Measurements from ENCODE around the gene CROCC2.

Gene CROCC2

GRCh38 chr2:240994171-240994896 is 88.2 kb downstream of the CROCC2 start:
- no peak for DNase-seq (ENCODE audit: extremely low spot score)
- ChIA-PET CTCF (interaction anchor here (0.6 kb wide), 1 partner anchor 29 kb away, joined by 9 read pairs; no protein-coding TSS in a partner anchor), POLR2A (no interaction called here)
- TF ChIP-seq ZNF384 (IDR thresholded peaks at IDR 0.05): no peak
- no peak for TF ChIP-seq CTBP1 (IDR thresholded peaks at IDR 0.05; ENCODE audit: borderline replicate concordance)
- TF ChIP-seq FOXM1 (IDR thresholded peaks at IDR 0.05; ENCODE audit: borderline replicate concordance): no peak
- no peak for TF ChIP-seq LEF1 (IDR thresholded peaks at IDR 0.05; ENCODE audit: borderline replicate concordance)
- TF ChIP-seq FOXK2 (IDR thresholded peaks at IDR 0.05): no peak
- no peak for TF ChIP-seq PKNOX1 (IDR thresholded peaks at IDR 0.05)
- TF ChIP-seq SP1 (IDR thresholded peaks at IDR 0.05): no peak
- no peak for TF ChIP-seq L3MBTL2 (conservative IDR thresholded peaks at IDR 0.05)
- TF ChIP-seq HDGF (IDR thresholded peaks at IDR 0.05; ENCODE audit: borderline replicate concordance): no peak
- TF ChIP-seq BHLHE40 (IDR thresholded peaks at IDR 0.05; ENCODE audit: borderline replicate concordance): no peak
- no peak for TF ChIP-seq FOXA1 (IDR thresholded peaks at IDR 0.05)
- no peak for TF ChIP-seq ARNT (IDR thresholded peaks at IDR 0.05)

GRCh38 chr2:240995041-240996021 is 89.2 kb downstream of the CROCC2 start:
- POLR2A ChIA-PET: no interaction called here

GRCh38 chr2:240996161-240996833 is 90.2 kb downstream of the CROCC2 start:
- TF ChIP-seq ARNT (IDR thresholded peaks at IDR 0.05) (no peak), FOXM1 (IDR thresholded peaks at IDR 0.05; ENCODE audit: borderline replicate concordance) (no peak), BHLHE40 (IDR thresholded peaks at IDR 0.05; ENCODE audit: borderline replicate concordance) (no peak), ZNF384 (IDR thresholded peaks at IDR 0.05) (no peak), NFRKB (IDR thresholded peaks at IDR 0.05) (no peak), L3MBTL2 (conservative IDR thresholded peaks at IDR 0.05) (no peak), SP1 (IDR thresholded peaks at IDR 0.05) (no peak), SUZ12 (IDR thresholded peaks at IDR 0.05) (no peak), TARDBP (IDR thresholded peaks at IDR 0.05) (no peak)
- DNase-seq (ENCODE audit: extremely low spot score): no peak
- ChIA-PET CTCF (no interaction called here), POLR2A (no interaction called here)

More at GRCh38 chr2:240995041-240996021, 89.2 kb downstream of the CROCC2 start:
- DNase-seq (ENCODE audit: extremely low spot score): no peak
- no peak for TF ChIP-seq LEF1 (IDR thresholded peaks at IDR 0.05; ENCODE audit: borderline replicate concordance)
- no peak for TF ChIP-seq PKNOX1 (IDR thresholded peaks at IDR 0.05)
- no peak for TF ChIP-seq ELF4 (IDR thresholded peaks at IDR 0.05)
- no peak for TF ChIP-seq FOXM1 (IDR thresholded peaks at IDR 0.05; ENCODE audit: borderline replicate concordance)
- TF ChIP-seq NFRKB (IDR thresholded peaks at IDR 0.05): no peak
- TF ChIP-seq L3MBTL2 (conservative IDR thresholded peaks at IDR 0.05): no peak
- no peak for TF ChIP-seq TARDBP (IDR thresholded peaks at IDR 0.05)
- CTCF ChIA-PET: interaction anchor here (0.6 kb wide), 1 partner anchor 28 kb away, joined by 9 read pairs; no protein-coding TSS in a partner anchor

GRCh38 chr2:240996834-240997140 is 90.7 kb downstream of the CROCC2 start:
- CTCF ChIA-PET: no interaction called here
- POLR2A ChIA-PET: no interaction called here
- TF ChIP-seq SP1 (IDR thresholded peaks at IDR 0.05) (no peak), PKNOX1 (IDR thresholded peaks at IDR 0.05) (no peak), ZNF384 (IDR thresholded peaks at IDR 0.05) (no peak)
- no peak for DNase-seq (ENCODE audit: extremely low spot score)

GRCh38 chr2:240997141-240997855 is 91.2 kb downstream of the CROCC2 start:
- no peak for DNase-seq (ENCODE audit: extremely low spot score)
- CTCF ChIA-PET: no interaction called here
- POLR2A ChIA-PET: no interaction called here
- TF ChIP-seq HDGF (IDR thresholded peaks at IDR 0.05; ENCODE audit: borderline replicate concordance): no peak
- TF ChIP-seq SUZ12 (IDR thresholded peaks at IDR 0.05): no peak
- no peak for TF ChIP-seq TARDBP (IDR thresholded peaks at IDR 0.05)
- TF ChIP-seq ARNT (IDR thresholded peaks at IDR 0.05): no peak
- TF ChIP-seq FOXM1 (IDR thresholded peaks at IDR 0.05; ENCODE audit: borderline replicate concordance): no peak
- TF ChIP-seq FOXA1 (IDR thresholded peaks at IDR 0.05): no peak
